Measurements from ENCODE around the gene ALPK1. TPM values are rescaled to one million over a fixed set of nuclear protein-coding genes. Genes with fewer than 3 reads are reported as not detected.
A peak's percentile ranks its signal among the peaks of the same experiment; 100 is the strongest.

The ALPK1 gene
- total and polyA plus RNA-seq, 7 donors, result 4.2 to 27.4 (median 12.1) TPM

DNA sequence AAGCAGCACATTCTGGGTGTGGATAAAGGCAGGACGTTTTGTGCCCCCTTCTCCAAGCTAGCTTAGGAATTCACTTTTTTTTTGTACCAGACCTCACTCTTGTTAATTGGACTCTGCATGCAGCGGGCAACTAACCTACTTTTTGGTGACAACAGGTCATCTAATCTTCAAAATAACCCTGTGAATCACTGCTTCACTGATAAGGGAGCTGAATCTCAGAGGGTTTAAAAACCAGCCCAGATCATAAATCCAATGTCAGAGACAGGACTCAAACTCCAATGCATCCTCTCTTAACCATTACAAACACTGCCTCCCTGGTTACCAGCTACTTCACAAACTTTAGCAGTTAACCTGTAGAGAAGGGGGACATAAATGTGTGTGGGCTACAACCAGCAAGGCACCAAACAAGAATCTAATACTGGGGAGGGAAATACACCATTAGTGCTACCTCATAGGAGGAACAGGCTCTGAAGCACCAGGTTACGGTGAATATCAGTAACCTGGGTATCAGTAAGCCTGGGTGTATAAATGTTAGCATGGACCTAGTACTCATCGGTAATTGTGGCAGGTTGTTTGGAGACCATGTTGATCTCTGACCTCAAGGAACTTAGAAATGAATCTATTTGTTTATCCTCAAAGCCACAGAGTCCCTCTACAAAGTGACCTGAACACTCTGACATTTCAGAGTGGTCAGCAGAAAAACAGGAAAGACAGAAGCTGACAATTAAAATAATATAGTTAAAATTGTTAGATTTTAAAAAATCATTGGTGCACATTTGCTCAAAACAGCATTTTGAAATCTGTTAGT is 14.1 kb upstream of the ALPK1 start:
- WGBS, 2 donors, result 73% methylated on average over 4 of the region's 4 CpGs
- no peaks in the 10 kb centered on the region for H3K27me3 ChIP-seq
- H3K9me3 ChIP-seq, result no peaks in the 10 kb centered on the region
- no peak overlapping the region for H3K27ac ChIP-seq
- H3K4me3 ChIP-seq, result no peak overlapping the region
- TF ChIP-seq CTCF (IDR thresholded peaks at IDR 0.05) (no peak), POLR2AphosphoS5 (IDR thresholded peaks at IDR 0.05) (no peak), POLR2A (IDR thresholded peaks at IDR 0.05) (no peak), EP300 (IDR thresholded peaks at IDR 0.05) (no peak)
- H3K4me1 ChIP-seq, result peaks cover 0 to 21% (median 12%) of the 10 kb centered on the region in 4 donors
- intact Hi-C loops (cut with DNase I), result no loop called here
- no peak for DNase-seq
- H3K36me3 ChIP-seq, result no peaks in the 10 kb centered on the region

DNA sequence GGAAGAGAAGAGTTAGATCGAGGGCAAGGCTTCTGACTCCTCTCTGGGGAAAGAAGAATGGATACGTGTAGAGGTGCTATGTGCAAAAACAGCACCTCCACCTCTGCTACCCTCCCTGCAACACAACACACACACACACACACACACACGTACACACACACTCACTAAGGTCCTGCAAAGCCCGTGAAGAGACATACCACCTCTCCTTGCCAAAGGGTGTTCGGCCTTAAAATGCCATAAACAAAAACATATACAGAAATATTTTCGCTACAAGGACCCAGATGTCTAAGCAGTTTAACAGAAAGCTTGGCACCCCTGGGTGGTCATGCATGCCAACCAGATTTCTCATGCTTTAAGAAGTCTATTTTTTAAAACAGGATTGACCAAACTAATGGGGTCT is 13.0 kb upstream of the ALPK1 start:
- no peak for TF ChIP-seq CTCF (IDR thresholded peaks at IDR 0.05)
- TF ChIP-seq POLR2A (IDR thresholded peaks at IDR 0.05), result no peak
- TF ChIP-seq POLR2AphosphoS5 (IDR thresholded peaks at IDR 0.05), result no peak
- no peak for TF ChIP-seq EP300 (IDR thresholded peaks at IDR 0.05)
- H3K36me3 ChIP-seq, result no peaks in the 10 kb centered on the region
- H3K4me3 ChIP-seq, result peak overlapping the region; percentile 55 to 80 (median 66)
- peaks cover 0 to 20% (median 12%) of the 10 kb centered on the region in 4 donors for H3K4me1 ChIP-seq
- WGBS, 2 donors, result 7 to 9% methylated on average over 6 of the region's 6 CpGs
- H3K27ac ChIP-seq, result peak overlapping the region; percentile 37 to 83 (median 73)
- no peaks in the 10 kb centered on the region for H3K9me3 ChIP-seq
- DNase-seq, result no peak
- H3K27me3 ChIP-seq, result no peaks in the 10 kb centered on the region
- intact Hi-C loops (cut with DNase I), result no loop called here

- H3K36me3 ChIP-seq, result no peaks in the 10 kb centered on the region
- peaks cover 0 to 17% (median 10%) of the 10 kb centered on the region in 4 donors for H3K4me1 ChIP-seq
- whole genome bisulfite sequencing, 2 donors, result 1% methylated on average over 15 of the region's 15 CpGs
- H3K27ac ChIP-seq, result peak overlapping the region; percentile 71 to 83 (median 74)
- intact Hi-C loops (cut with DNase I), result loop anchor here (5.0 kb wide), 1 partner anchor 53 kb away; the partner anchor contains the start of gene AP1AR
- no peak for DNase-seq
- H3K9me3 ChIP-seq, result no peaks in the 10 kb centered on the region
- peak overlapping the region; percentile 55 to 80 (median 66) for H3K4me3 ChIP-seq
- no peak for TF ChIP-seq EP300 (IDR thresholded peaks at IDR 0.05)
- TF ChIP-seq CTCF (IDR thresholded peaks at IDR 0.05), result no peak
- no peak for TF ChIP-seq POLR2AphosphoS5 (IDR thresholded peaks at IDR 0.05)
- no peak for TF ChIP-seq POLR2A (IDR thresholded peaks at IDR 0.05)
- H3K27me3 ChIP-seq, result no peaks in the 10 kb centered on the region
Observed at GRCh38 chr4:112284662-112285411, 12.3 kb upstream of the ALPK1 start.

DNA sequence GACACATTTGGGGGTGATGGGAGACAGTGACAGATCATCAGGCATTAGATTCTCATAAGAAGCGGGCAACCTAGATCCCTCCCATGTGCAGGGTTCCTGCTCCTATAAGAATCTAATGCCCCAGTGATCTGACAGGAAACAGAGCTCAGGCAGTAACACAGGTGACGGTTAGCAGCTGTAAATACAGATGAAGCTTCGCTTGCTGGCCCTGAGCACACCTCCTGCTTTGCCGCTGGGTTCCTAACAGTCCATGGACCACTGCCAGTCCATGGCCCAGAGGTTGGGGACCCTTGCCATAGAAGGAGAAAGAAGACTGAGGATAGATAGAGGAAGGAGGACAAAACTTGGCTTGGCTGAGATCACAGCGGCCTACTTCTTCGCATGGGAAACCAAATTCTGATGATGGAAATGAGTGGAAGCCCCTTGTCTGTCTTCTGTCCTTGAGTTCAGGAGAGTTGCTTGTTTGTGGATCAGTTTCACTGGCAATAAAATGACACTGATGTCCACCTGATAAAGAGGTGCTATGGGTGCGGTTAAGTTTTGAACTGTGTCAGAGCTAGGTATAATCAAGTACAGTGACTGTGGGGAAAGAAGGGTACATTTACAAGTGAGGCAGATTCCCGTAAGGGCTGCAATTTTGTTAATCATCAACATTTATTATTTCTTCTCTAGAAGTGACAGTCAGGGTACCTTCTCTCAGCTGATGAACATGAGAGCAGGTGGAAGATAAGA is 9.7 kb upstream of the ALPK1 start:
- no peak for DNase-seq
- no peak for TF ChIP-seq POLR2A (IDR thresholded peaks at IDR 0.05)
- TF ChIP-seq CTCF (IDR thresholded peaks at IDR 0.05), result no peak
- no peak for TF ChIP-seq POLR2AphosphoS5 (IDR thresholded peaks at IDR 0.05)
- TF ChIP-seq EP300 (IDR thresholded peaks at IDR 0.05), result no peak
- Histone ChIP-seq H3K27ac (no peak overlapping the region), H3K27me3 (no peaks in the 10 kb centered on the region), H3K9me3 (no peaks in the 10 kb centered on the region), H3K4me1 (peaks cover 0 to 17% (median 10%) of the 10 kb centered on the region in 4 donors), H3K4me3 (no peak overlapping the region), H3K36me3 (no peaks in the 10 kb centered on the region)
- intact Hi-C loops (cut with DNase I), result loop anchor here (5.0 kb wide), 1 partner anchor 55 kb away; the partner anchor contains the start of gene AP1AR
- 69 to 76% methylated on average over 8 of the region's 8 CpGs for WGBS, 2 donors

All from sigmoid colon (tissue), 7 donors.